ENCODE measurements around the gene C10orf71. TPM values are rescaled to one million over a fixed set of nuclear protein-coding genes. Genes with fewer than 3 reads are reported as not detected.

Gene C10orf71
- total and polyA plus RNA-seq, 12 donors: 0.08 to 0.10 TPM; not detected in 10

DNA sequence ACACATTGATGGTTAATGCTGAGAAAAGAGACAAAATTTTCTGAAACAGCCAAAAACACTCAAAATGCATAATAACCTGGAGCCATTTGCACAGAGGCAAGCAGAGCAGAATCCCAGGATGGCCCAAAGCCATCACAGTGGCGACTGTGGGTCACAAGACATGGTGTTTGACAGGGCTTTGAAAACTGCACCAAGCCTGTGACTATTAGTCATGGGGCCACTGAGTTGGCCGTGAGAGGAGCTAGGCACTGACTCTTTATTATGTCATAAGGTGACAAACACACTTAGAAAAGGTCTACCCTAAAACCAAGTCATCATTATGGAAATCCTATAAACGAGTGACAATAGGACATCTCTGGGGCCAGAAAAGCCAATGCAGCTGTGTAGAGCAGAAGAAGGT, 73.0 kb downstream of the C10orf71 start:
- H3K36me3 ChIP-seq (replicated peaks in 1 of 2): no peaks in the 10 kb centered on the region
- WGBS, 4 donors: 56 to 73% (median 66%) methylated on average over 3 of the region's 3 CpGs
- TF ChIP-seq CTCF (IDR thresholded peaks at IDR 0.05): no peak
- TF ChIP-seq POLR2A (IDR thresholded peaks at IDR 0.05): no peak
- intact Hi-C loops (cut with DNase I): no loop called here
- H3K27me3 ChIP-seq: no peaks in the 10 kb centered on the region
- no peak overlapping the region for H3K27ac ChIP-seq
- H3K4me3 ChIP-seq: no peak overlapping the region
- H3K4me1 ChIP-seq (replicated peaks in 1 of 2): no peaks in the 10 kb centered on the region
- peak in 1 of 7 donors; percentile 29 for DNase-seq
- no peaks in the 10 kb centered on the region for H3K9me3 ChIP-seq (replicated peaks in 1 of 3)

GRCh38 chr10:49373361-49373760, 74.4 kb downstream of the C10orf71 start:
- H3K4me3 ChIP-seq: no peak overlapping the region
- no peaks in the 10 kb centered on the region for H3K36me3 ChIP-seq (replicated peaks in 1 of 2)
- H3K27me3 ChIP-seq: no peaks in the 10 kb centered on the region
- H3K9me3 ChIP-seq (replicated peaks in 1 of 3): no peaks in the 10 kb centered on the region
- H3K4me1 ChIP-seq (replicated peaks in 1 of 2): no peaks in the 10 kb centered on the region
- H3K27ac ChIP-seq: no peak overlapping the region
- intact Hi-C loops (cut with DNase I): no loop called here
- DNase-seq: no peak
- no peak for TF ChIP-seq POLR2A (IDR thresholded peaks at IDR 0.05)
- no peak for TF ChIP-seq CTCF (IDR thresholded peaks at IDR 0.05)
- WGBS, 4 donors: 88 to 92% (median 89%) methylated on average over 5 of the region's 5 CpGs

DNA sequence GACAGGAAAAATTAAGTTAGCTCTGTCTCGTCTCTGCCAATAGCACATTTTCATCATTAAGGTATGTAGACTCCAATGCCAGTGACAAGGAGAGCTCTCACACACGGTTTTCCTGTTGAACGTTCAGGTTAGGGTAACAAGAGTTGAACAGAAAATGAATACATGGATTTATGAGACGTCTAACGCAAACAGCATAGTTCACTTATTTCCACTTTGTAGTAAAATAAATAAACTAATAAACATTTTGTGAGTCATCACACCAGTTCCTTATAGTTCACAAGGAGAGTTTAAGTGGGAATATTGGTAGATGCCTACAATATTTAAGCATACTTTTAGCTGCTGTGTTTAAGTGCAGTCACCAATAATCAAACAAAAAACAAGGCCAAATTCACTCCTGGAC, 75.8 kb downstream of the C10orf71 start:
- intact Hi-C loops (cut with DNase I): no loop called here
- Histone ChIP-seq H3K36me3 (replicated peaks in 1 of 2) (no peaks in the 10 kb centered on the region), H3K27me3 (no peaks in the 10 kb centered on the region), H3K4me1 (replicated peaks in 1 of 2) (no peaks in the 10 kb centered on the region), H3K4me3 (no peak overlapping the region), H3K9me3 (replicated peaks in 1 of 3) (no peaks in the 10 kb centered on the region), H3K27ac (no peak overlapping the region)
- TF ChIP-seq POLR2A (IDR thresholded peaks at IDR 0.05): no peak
- no peak for TF ChIP-seq CTCF (IDR thresholded peaks at IDR 0.05)
- WGBS, 4 donors: 72 to 86% (median 77%) methylated on average over 5 of the region's 5 CpGs
- DNase-seq: no peak

GRCh38 chr10:49375611-49376010, 76.6 kb downstream of the C10orf71 start:
- Histone ChIP-seq H3K36me3 (replicated peaks in 1 of 2) (no peaks in the 10 kb centered on the region), H3K4me1 (replicated peaks in 1 of 2) (no peaks in the 10 kb centered on the region), H3K9me3 (replicated peaks in 1 of 3) (no peaks in the 10 kb centered on the region), H3K27me3 (no peaks in the 10 kb centered on the region), H3K27ac (no peak overlapping the region), H3K4me3 (no peak overlapping the region)
- TF ChIP-seq POLR2A (IDR thresholded peaks at IDR 0.05) (no peak), CTCF (IDR thresholded peaks at IDR 0.05) (no peak)
- WGBS, 4 donors: 37 to 68% (median 58%) methylated on average over 2 to 3 of the region's 3 CpGs
- intact Hi-C loops (cut with DNase I): no loop called here
- peak in 1 of 7 donors; percentile 63 for DNase-seq

Other genes starting within 250 kb of the C10orf71 start
- 100 to 1,000 TPM in 2 of 9 donors, 10 to 100 TPM in 7; 43.9 to 136 (median 71.9) TPM for gene VSTM4, start 183.6 kb upstream of the C10orf71 start, total RNA-seq
- gene VSTM4, start 183.6 kb upstream of the C10orf71 start, polyA plus RNA-seq: 10 to 100 TPM; 15.1 to 57.1 (median 23.6) TPM
- gene FAM170B, start 165.1 kb upstream of the C10orf71 start, total RNA-seq: not detected
- not detected for gene FAM170B, start 165.1 kb upstream of the C10orf71 start, polyA plus RNA-seq
- 10 to 100 TPM in 1 of 9 donors, 1 to 10 TPM in 7, not detected in 1; 2.0 to 10.0 (median 6.2) TPM for gene TMEM273, start 110.8 kb upstream of the C10orf71 start, total RNA-seq
- gene TMEM273, start 110.8 kb upstream of the C10orf71 start, polyA plus RNA-seq: 1 to 10 TPM; 2.5 to 7.6 (median 5.8) TPM
- 1 to 10 TPM in 3 of 9 donors, under 1 TPM in 2, not detected in 4; 0.06 to 9.4 (median 1.7) TPM for gene DRGX, start 96.9 kb downstream of the C10orf71 start, total RNA-seq
- gene DRGX, start 96.9 kb downstream of the C10orf71 start, polyA plus RNA-seq: 1 to 10 TPM; 2.0 to 9.6 (median 4.8) TPM
- 10 to 100 TPM in 8 of 9 donors, 1 to 10 TPM in 1; 7.8 to 27.9 (median 18.5) TPM for gene ERCC6, start 240.0 kb downstream of the C10orf71 start, total RNA-seq
- gene ERCC6, start 240.0 kb downstream of the C10orf71 start, polyA plus RNA-seq: 1 to 10 TPM; 3.7 to 8.1 (median 7.2) TPM